Testis (tissue), 3 donors: ENCODE results near the gene RASAL2. TPM values are rescaled to one million over a fixed set of nuclear protein-coding genes. Genes with fewer than 3 reads are reported as not detected.

Source experiments
- DNase-seq: peaks from one replicate; pipeline ENCODE4 v3.0.0-alpha.2; 2019
- H3K27ac ChIP-seq, 2 donors: fragments of 200-600 bp; sonication (generic); one replicate each; pipeline ENCODE4 v1.5.1; 2019
- H3K27me3 ChIP-seq: fragments of 200-600 bp; sonication (generic); one replicate; pipeline ENCODE4 v1.5.1; 2019
- H3K36me3 ChIP-seq: fragments of 200-600 bp; sonication (generic); one replicate; pipeline ENCODE4 v1.5.1; 2017; ENCODE audit warnings: low read depth; ENCODE audit errors: missing control alignments
- H3K4me1 ChIP-seq: fragments of 200-600 bp; sonication (generic); one replicate; pipeline ENCODE4 v1.5.1; 2019
- H3K4me3 ChIP-seq, 2 donors: fragments of 200-600 bp; sonication (generic); one replicate each; pipeline ENCODE4 v1.5.1; 2017 to 2019
- H3K9me3 ChIP-seq: fragments of 200-600 bp; sonication (generic); one replicate; pipeline ENCODE4 v1.5.1; 2017
- POLR2A ChIP-seq: fragments of 450-650 bp; IDR thresholded peaks from one replicate; pipeline ENCODE4 v1.6.1; 2017; ENCODE audit warnings: antibody characterized with exemption, mild to moderate bottlenecking, moderate library complexity
- WGBS, 2 donors: methylation state at CpG; one replicate each; pipeline ENCODE4 v1.1.5; 2018; 5-methylcytosine and 5-hydroxymethylcytosine counted together
- intact Hi-C: fragments of 100-400 bp; cut with DNase I; formaldehyde crosslinking; loops from one replicate; pipeline ENCODE4 v1.15.1; 2023; ENCODE audit warnings: low total_unique reads
- polyA plus RNA-seq: library from polyadenylated mRNA; stranded (reverse); fragments of 350-450 nt; fragmentation: Illumina TruSeq; extraction: RNeasy Lipid Tissue Mini Kit (QIAGEN cat#74804); gene quantifications from one replicate; pipeline ENCODE4 v1.2.3, GENCODE V29; 2014; ENCODE audit warnings: low read depth, low replicate concordance; ENCODE audit not compliant: insufficient read depth
- total RNA-seq, 2 donors: library from RNA; depleted of rRNA; stranded (reverse); fragments of >200 nt; gene quantifications; one replicate each; pipeline ENCODE4 v1.2.3, GENCODE V29; 2016
- TF ChIP-seq, protein P1 (sequence below), 3 experiments: fragments of 450-650 bp in 2 of 3; fragments of 200-600 bp in 1 of 3; sonication (generic) in 1 of 3; IDR thresholded peaks; one replicate each; pipeline ENCODE4 v1.5.1; 2016 to 2019; ENCODE audit warnings: antibody characterized with exemption in 3 of 3, mild to moderate bottlenecking in 2 of 3, moderate library complexity in 1 of 3

RASAL2 gene
- total and polyA plus RNA-seq, 3 donors from 2014 or later, result 25.9 to 41.7 (median 39.6) TPM

DNA sequence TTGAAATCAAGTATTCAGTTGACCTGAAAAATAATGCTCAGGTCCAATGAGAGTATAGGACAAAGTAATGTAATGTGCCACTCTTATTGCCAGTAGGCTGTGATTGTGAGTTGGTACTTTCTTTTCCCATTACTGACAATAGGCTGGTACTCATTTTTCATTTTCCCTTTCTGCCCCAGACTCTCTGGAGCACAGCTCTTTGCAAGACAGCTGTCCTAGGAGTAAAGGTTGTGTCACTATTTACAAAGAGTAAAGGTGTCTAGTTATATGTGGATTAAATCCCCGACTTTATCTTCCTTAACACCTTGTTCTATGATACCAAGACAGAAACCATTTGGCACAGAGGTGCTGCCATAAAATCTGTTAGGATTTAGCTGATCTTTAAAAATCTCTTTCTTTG, 32.3 kb upstream of the RASAL2 start:
- 77 to 80% methylated on average over 1 of the region's 1 CpG for WGBS, 2 donors
- DNase-seq, result no peak
- H3K9me3 ChIP-seq, result no peaks in the 10 kb centered on the region
- TF ChIP-seq POLR2A, result no peak
- TF ChIP-seq, protein P1, sequence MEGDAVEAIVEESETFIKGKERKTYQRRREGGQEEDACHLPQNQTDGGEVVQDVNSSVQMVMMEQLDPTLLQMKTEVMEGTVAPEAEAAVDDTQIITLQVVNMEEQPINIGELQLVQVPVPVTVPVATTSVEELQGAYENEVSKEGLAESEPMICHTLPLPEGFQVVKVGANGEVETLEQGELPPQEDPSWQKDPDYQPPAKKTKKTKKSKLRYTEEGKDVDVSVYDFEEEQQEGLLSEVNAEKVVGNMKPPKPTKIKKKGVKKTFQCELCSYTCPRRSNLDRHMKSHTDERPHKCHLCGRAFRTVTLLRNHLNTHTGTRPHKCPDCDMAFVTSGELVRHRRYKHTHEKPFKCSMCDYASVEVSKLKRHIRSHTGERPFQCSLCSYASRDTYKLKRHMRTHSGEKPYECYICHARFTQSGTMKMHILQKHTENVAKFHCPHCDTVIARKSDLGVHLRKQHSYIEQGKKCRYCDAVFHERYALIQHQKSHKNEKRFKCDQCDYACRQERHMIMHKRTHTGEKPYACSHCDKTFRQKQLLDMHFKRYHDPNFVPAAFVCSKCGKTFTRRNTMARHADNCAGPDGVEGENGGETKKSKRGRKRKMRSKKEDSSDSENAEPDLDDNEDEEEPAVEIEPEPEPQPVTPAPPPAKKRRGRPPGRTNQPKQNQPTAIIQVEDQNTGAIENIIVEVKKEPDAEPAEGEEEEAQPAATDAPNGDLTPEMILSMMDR (IDR thresholded peaks at IDR 0.05), result no peak
- intact Hi-C loops, result no loop called here
- H3K4me3 ChIP-seq, result no peak overlapping the region
- H3K4me1 ChIP-seq, result peaks cover 13% of the 10 kb centered on the region
- H3K27ac ChIP-seq, result no peak overlapping the region
- H3K27me3 ChIP-seq, result no peaks in the 10 kb centered on the region
- H3K36me3 ChIP-seq, result no peaks in the 10 kb centered on the region

GRCh38 chr1:178064191-178064821, 29.6 kb upstream of the RASAL2 start:
- intact Hi-C loops, result no loop called here
- Histone ChIP-seq H3K9me3 (no peaks in the 10 kb centered on the region), H3K27me3 (no peaks in the 10 kb centered on the region), H3K4me1 (no peaks in the 10 kb centered on the region), H3K4me3 (no peak overlapping the region), H3K27ac (no peak overlapping the region), H3K36me3 (no peaks in the 10 kb centered on the region)
- DNase-seq, result no peak
- 91 to 95% methylated on average over 8 of the region's 8 CpGs for WGBS, 2 donors
- no peak for TF ChIP-seq POLR2A
- TF ChIP-seq, protein P1 (IDR thresholded peaks at IDR 0.05), result no peak

DNA sequence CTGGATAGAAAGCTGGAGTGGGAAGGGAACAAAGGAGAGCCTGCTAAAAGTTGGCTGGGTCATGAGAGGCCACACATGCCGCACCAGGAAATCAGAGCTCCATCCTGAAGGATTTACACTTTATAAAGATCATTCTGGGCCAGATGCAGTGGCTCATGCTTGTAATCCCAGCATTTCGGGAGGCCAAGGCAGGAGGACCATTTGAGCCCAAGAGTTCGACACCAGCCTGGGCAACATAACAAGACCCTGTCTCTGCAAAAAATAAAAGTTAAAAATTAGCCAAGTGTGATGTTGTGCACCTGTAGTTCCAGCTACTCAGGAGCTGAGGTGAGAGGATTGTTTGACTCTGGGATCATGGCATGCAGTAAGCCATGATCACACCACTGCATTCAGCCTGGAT, 28.7 kb upstream of the RASAL2 start:
- WGBS, 2 donors, result 94 to 98% methylated on average over 3 of the region's 3 CpGs
- intact Hi-C loops, result no loop called here
- no peak overlapping the region for H3K4me3 ChIP-seq
- H3K27me3 ChIP-seq, result no peaks in the 10 kb centered on the region
- no peak overlapping the region for H3K27ac ChIP-seq
- H3K9me3 ChIP-seq, result no peaks in the 10 kb centered on the region
- H3K36me3 ChIP-seq, result no peaks in the 10 kb centered on the region
- no peak for DNase-seq
- H3K4me1 ChIP-seq, result no peaks in the 10 kb centered on the region
- TF ChIP-seq POLR2A, result no peak

DNA sequence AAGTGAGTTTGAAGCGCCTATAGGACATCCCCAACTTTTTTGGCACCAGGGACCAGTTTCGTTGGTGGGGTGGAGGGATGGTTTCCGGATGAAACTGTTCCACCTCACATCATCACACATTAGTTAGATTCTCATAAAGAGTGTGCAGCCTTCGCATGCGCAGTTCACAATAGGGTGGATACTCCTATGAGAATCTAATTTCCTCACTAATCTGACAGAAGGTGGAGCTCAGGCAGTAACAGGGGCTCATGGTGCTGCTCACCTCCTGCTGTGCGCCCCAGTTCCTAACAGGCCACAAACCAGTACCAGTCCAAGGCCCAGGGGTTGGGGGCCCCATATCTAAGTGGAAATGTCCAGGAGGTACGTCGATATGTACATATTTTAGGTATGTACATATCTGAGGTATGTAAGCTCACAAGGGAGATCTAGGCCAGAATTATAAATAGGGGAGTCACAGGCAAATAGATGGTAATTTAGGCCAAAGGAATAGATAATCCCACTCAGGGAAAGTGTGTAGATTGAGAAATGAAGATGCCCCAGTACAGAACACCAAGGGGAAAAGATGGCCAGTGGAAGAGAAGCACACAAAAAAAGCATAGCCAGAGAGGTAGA, 27.5 kb upstream of the RASAL2 start:
- intact Hi-C loops, result no loop called here
- Histone ChIP-seq H3K36me3 (no peaks in the 10 kb centered on the region), H3K9me3 (no peaks in the 10 kb centered on the region), H3K4me3 (no peak overlapping the region), H3K27ac (no peak overlapping the region), H3K27me3 (no peaks in the 10 kb centered on the region), H3K4me1 (no peaks in the 10 kb centered on the region)
- no peak for DNase-seq
- no peak for TF ChIP-seq POLR2A
- TF ChIP-seq, protein P1 (IDR thresholded peaks at IDR 0.05), result no peak
- 92 to 97% methylated on average over 8 of the region's 8 CpGs for WGBS, 2 donors

- Histone ChIP-seq H3K4me1 (no peaks in the 10 kb centered on the region), H3K4me3 (no peak overlapping the region), H3K9me3 (no peaks in the 10 kb centered on the region), H3K36me3 (no peaks in the 10 kb centered on the region), H3K27me3 (no peaks in the 10 kb centered on the region), H3K27ac (no peak overlapping the region)
- intact Hi-C loops, result no loop called here
- TF ChIP-seq, protein P1 (IDR thresholded peaks at IDR 0.05), result no peak
- no peak for TF ChIP-seq POLR2A
- 77 to 81% methylated on average over 6 of the region's 6 CpGs for WGBS, 2 donors
- no peak for DNase-seq
These were observed 26.8 kb upstream of the RASAL2 start for GRCh38 chr1:178066908-178067614.
